Femur (tissue), 1 donor: ENCODE data around the gene PITPNB.

Experiments used
- DNase-seq: peaks from one replicate; pipeline ENCODE4 v3.0.0-alpha.2; 2017

Gene PITPNB

GRCh38 chr22:27918341-27919221 is 475 bp downstream of the PITPNB start:
- peak; percentile 84 for DNase-seq

DNA sequence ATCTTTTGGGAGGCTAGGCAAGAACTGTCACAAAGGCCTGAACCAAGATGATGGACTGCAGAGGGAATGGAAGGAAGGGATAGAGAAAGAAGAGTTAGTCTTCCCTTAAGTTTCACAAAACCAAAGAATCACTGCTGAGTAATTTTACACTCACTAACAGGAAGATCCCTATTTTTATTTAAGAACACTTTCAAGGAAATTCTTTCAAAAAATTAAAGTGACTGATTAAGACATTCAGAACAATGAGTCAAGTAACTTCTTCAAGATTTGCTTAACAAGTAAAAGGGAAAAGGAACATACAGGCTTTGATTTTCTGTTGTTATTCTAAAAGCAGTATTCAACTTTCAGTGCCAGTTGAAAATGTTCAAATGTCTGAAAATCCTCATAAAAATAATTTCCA is 3.1 kb downstream of the PITPNB start:
- no peak for DNase-seq

- DNase-seq: no peak
Measured at GRCh38 chr22:27913162-27913741, 5.8 kb downstream of the PITPNB start.

DNA sequence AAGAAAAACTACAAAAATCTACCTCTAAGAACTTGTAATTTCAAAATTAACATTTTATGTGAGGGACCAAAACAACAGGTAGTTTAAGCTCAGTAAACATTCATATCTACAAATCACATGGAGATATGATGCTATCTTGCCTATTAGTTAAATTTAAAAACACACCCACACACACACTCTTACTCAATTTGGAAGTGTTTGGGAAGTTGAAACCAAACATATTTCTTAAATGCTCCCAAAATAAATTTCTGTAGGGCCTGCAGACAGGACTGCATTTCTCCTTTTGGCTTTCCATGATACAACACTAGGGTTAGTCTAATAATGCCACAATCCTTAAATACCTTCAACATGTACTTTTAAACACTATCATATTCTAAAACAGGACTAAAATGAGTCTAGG is 7.0 kb downstream of the PITPNB start:
- DNase-seq: no peak

DNA sequence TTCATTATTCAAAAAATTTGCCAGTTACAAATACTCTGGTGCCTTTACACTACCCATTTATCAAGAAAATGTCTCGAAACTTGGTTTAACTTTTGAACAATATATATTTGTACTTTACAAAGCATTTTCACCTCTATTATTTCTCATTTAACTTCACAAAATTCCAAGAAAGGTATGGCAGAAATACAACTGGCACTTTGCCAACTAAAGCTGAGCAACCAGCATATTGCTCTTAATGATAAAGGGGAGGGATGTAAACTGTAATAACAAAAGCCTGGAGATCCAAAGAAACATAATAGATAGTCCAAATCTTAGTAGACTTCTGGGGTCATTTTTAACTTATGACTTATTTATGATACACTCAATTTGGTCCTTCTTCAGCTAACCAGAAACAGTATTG is 7.7 kb downstream of the PITPNB start:
- no peak for DNase-seq

DNA sequence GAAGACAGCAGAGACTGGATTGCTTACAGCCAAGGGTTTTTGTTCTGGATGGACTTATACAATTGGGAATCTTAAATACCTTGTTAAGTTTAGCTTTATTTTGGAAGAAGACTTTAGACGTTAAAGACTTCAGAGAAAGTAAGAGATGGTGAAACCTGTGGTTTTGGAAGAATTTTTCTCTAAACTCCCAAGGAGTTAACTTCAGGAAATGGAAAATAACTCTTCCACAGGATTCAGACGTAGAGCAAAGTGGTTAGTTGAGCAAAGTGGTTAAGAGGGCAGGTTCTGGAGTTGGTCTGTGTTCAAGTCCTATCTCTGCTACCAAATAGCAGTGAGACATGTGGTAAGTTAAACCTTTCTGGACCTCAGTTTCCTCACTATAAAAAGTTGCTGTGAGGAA is 12.8 kb downstream of the PITPNB start:
- no peak for DNase-seq

DNA sequence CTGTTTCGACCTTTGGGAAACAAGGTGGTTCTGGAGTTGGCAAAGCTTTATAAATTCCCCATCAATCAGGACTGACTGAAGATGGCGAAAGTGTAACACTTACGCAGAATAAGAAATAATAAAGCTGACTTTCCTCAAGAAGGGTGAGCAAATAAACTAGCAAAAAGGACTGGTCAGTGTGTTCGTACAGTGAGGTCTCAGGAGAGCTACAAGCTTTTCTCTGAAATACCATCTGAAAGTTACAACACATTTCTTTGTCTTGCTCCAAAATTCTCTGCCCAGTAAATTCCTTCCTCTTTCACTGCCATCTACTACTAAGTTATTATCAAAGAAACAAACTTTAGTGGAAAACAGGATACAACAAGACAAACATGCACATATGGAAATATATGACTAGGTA is 13.4 kb downstream of the PITPNB start:
- DNase-seq: no peak

DNA sequence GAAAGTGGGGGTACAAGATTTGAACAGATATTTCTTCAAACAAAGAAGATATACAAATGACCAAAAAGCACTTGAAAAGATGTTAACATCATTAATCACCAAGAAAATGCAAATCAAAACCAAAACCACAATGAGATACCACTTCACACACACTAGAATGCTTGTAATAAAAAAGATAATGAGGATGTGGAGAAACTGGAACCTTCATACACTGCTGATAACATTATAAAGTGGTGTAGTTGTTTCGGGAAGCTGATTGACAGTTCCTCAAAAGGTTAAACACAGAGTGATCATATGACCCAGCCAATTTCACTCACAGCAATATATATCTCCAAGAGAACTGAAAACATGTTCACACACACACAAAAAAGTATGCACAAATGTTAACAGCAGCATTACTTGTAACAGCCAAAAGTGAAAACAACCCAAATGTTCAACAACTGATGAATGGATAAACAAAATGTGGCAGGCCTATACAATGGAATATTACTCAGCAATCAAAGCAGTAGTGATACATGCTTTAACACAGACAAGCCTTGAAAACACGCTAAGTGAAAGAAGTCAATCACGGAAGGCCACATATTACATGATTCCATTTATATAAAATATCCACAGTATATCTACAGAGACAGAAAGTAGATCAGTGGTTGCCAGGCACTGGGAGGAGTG is 15.1 kb downstream of the PITPNB start:
- no peak for DNase-seq

GRCh38 chr22:27900153-27900552 is 18.9 kb downstream of the PITPNB start:
- no peak for DNase-seq

- no peak for DNase-seq
Measured at GRCh38 chr22:27896245-27896644, 22.8 kb downstream of the PITPNB start.

DNA sequence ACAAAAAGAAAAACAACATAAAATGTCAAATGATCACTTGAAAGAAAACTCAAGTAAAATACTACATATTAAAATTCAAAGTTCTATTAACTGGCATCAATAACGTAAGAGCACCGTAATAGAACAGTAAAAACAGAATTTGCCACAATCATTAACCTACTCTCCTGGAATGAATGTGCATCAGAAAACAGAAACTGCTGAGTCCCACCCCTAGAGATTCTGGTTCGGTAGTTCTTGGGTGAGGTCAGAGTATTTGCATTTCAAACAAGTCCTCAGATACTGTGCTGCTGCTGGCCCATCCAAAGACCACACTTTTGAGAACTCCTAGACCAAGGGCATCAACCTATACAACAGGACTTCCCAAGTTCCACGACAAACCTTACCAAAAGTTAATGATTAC is 23.5 kb downstream of the PITPNB start:
- no peak for DNase-seq

DNA sequence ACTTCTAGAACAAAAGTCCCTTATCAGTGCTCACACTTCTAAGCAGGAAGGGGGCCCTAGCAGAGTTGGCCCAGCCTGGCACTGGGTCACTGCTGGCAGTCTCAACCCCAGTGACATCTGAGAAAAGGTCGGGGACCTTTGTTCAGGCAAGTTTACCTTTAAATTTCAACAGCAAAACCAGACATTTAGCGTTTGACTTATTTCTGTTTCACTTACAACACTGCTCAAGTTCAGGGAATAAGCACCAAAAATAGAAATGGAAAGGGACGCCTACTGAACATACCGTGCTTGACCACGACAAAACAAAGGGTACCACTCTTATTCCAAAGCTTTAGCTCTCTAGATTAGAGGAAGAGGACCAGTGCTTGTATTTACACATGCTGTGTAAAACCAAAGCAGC is 26.2 kb downstream of the PITPNB start:
- no peak for DNase-seq

GRCh38 chr22:27892064-27892463 is 27.0 kb downstream of the PITPNB start:
- no peak for DNase-seq

DNA sequence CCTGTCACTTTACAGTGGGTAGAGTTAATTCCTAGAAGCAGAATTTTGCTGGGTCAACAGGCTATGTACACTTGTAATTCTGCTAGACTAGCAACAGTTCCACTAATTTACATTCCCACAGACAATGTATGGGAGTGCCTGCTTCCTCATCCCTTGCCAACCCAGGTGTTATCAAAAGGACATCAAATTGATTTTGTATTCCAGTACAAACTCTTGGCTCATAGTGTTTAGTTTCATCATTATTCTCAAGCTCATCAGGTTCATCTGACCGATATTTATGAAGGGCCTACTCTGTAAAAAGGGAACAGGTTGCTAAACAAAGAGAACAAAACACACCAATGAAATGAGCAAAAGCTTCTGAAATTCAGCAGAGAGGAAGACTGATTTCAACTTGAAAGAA is 30.7 kb downstream of the PITPNB start:
- DNase-seq: no peak

DNA sequence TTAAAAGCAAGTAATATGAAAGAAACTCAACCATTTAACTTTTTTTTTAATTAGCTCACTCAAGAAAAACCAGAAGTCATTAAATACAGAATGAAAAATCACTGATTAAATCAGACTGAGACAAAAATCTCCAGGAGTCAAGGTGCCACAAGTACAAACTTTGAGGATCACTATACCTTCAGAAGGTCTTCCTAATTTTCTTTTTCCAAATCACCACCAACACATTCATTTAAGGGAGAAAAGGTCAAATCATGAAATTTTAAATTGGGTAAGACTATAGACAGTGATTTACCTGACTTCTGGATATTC is 32.3 kb downstream of the PITPNB start:
- DNase-seq: no peak

DNA sequence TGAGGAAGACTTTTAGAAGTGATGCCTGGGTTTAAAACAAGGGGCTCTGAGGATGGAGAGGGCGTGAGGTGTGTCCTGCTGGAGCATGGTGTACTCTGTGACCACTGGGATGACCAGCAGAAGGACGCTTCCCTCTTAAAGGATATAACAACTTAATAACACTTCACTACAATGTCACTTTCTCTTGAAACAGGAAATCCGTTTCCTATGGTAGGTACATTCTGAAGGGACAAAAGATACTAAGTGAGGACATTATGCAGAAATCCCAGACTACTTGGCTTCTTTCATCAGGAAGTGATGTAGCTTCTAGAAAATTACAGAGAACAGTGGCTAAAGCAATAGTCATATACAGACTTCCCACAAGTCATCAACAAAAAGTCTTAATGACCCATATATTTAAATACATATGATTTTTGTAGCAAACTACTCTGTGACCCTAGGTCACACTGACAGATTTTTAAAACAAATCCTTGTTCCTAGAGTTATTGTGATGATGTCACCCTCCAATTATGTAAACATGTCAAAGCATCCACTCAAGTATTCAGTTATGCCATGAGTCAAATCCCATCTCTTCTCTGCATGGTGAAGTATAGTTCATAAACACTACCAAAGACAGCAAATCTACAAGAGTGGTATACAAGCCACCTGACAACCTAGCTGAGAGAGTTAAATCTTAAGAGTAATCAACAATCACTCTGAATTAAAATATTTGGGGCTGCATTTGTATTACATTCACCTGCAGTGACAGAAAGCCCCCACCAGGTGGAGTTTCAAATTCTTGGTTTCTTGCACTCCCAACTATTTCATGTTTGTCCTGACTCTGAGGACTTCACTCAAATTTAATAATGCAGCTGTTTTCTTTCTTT is 32.8 kb downstream of the PITPNB start:
- no peak for DNase-seq

DNA sequence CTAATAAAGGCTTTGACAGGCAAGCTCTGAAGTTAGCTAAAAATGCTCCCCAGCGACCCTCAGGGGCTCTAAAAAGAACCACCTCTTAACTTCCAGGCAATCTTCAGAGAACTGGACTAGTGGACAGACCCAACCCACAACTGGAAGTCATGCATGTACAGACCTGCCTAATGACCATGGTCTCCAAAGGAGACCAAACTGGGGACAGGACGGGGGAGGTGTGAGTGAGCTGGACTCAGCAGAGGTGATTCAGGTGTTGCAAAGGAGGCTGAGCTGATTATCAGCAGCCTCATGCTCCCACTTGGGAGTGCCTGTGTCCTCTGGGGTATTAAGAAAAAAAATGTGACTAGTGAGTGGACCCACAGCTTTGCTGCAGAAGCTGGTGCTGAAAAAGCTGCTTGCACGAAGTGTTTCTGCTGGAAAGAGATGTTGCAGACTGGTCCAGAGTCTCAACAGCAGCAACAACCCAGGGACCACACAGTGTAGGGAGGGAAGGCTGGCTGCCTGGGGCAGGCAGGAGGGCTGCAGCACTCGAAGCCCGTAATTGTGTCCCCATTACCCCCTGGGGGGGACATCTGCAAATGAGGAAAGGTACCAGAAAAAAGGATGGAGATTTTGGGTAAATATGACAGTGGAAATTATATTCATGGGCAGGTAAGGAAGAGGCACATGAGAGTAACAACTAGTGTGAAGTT is 35.3 kb downstream of the PITPNB start:
- no peak for DNase-seq

- DNase-seq: no peak
Measured at GRCh38 chr22:27882507-27883290, 36.4 kb downstream of the PITPNB start.

- DNase-seq: no peak
Measured at GRCh38 chr22:27881421-27881820, 37.6 kb downstream of the PITPNB start.

DNA sequence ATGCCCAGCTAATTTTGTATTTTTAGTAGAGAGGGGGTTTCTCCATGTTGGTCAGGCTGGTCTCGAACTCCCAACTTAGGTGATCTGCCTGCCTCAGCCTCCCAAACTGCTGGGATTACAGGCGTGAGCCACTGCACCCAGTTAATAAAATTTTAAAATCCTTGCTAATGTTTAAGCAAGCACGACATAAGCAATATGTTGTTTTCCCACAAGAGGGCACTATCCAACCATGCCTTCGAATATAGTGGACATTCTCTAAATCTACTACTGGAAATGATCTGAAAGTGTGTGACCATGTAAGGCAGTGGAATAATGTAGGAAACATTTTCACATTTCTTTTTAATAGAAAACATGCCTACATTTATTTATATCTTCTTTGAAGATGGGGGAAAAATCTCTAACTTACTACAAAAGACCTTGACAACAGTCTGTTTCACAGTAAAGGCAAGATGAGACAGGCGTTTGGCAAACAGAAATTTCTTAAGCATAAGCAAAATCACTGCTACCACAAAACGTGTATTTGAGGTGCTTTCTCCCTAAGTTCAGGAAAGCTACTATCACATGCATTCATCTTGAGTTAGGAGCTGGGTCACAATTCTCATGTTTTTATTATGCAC is 38.2 kb downstream of the PITPNB start:
- peak; percentile 41 for DNase-seq

DNA sequence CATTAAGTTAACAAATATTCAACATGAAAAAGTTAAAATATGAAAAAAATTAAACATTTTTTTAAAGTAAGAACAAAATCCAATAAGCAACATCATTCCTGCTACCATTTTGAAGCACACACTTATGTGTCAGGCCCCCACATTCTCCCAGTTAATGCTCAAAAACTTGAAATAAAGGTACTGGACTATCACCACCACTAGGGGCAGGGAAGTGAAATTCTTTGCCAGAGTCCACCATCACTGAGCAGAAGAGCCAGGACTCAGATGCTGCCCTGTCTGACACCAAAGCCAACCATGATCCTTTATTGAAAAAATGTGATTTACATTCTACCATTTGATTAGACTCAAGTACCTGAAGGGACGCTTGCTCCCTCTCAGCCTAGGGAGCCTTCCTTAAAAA is 39.1 kb downstream of the PITPNB start:
- no peak for DNase-seq
